HepG2 (cell line): ENCODE data around the gene NCMAP. TPM values are rescaled to one million over a fixed set of nuclear protein-coding genes. Genes with fewer than 3 reads are reported as not detected.

Source experiments
- ATAC-seq: fragments of 200-7000 bp; cut with Tn5 transposase; 3 replicates; pipeline ENCODE4 v1.9.1; 2020; ENCODE audit warnings: mild to moderate bottlenecking, moderate library complexity
- BruUV-seq: library from RNA; stranded (reverse); fragments of 400-500 nt; replicated peaks from 2 replicates; lab custom pipeline; 2021; lab: Mats Ljungman, UMichigan
- CTCF ChIA-PET: fragments of 300-600 bp; formaldehyde crosslinking; extraction: SDS; loops from one replicate; lab custom pipeline; 2021; ENCODE audit warnings: low total read pairs, inconsistent platforms, low intra/inter-chr PET ratio; lab: Yijun Ruan, JAX
- POLR2A ChIA-PET: fragments of 350-600 bp; sonication (Branson Sonifier 250); formaldehyde crosslinking; loops from one replicate; lab custom pipeline; 2020; ENCODE audit warnings: antibody characterized with exemption, inconsistent platforms; lab: Yijun Ruan, JAX
- DNase-seq: peaks from one replicate; pipeline ENCODE4 v3.0.0-alpha.2; 2015; ENCODE audit warnings: low spot score
- FAIRE-seq: peaks from 3 replicates; lab custom pipeline; 2011; peaks lifted over from hg19 to GRCh38; lab: Jason Lieb, UNC
- H2AFZ ChIP-seq: one replicate; pipeline ENCODE4 v1.6.1; 2011; ENCODE audit warnings: low read length, inconsistent platforms
- H3K27ac ChIP-seq: fragments of 300-600 bp; 3 replicates; pipeline ENCODE4 v1.8.0; 2011; ENCODE audit warnings: mixed run types, mild to moderate bottlenecking, mixed read lengths, low read length, inconsistent platforms; ENCODE audit not compliant: insufficient read depth; ENCODE audit errors: extremely low read length
- H3K27me3 ChIP-seq, 2 experiments: fragments of 200-600 bp in 1 of 2; 2 replicates in 1 of 2; 3 replicates in 1 of 2; pipeline versions ENCODE4 v1.6.0 to v1.8.0; 2011; ENCODE audit warnings: low read length in 2 of 2, mild to moderate bottlenecking in 2 of 2, moderate library complexity in 2 of 2, inconsistent platforms in 1 of 2; ENCODE audit not compliant: insufficient read depth in 2 of 2, control insufficient read depth in 1 of 2
- H3K36me3 ChIP-seq, 2 experiments: fragments of 200-600 bp in 1 of 2; replicated peaks in 1 of 2; 2 replicates in 1 of 2; 3 replicates in 1 of 2; pipeline versions ENCODE4 v1.5.1 to v1.8.0; 2011; ENCODE audit warnings: low read length in 2 of 2, inconsistent platforms in 1 of 2; ENCODE audit not compliant: insufficient read depth in 2 of 2, control insufficient read depth in 1 of 2
- H3K4me1 ChIP-seq: 2 replicates; pipeline ENCODE4 v1.5.1; 2012; ENCODE audit warnings: low read length, inconsistent platforms; ENCODE audit not compliant: insufficient read depth
- H3K4me2 ChIP-seq: 2 replicates; pipeline ENCODE4 v1.6.0; 2011; ENCODE audit warnings: low read depth, low read length, inconsistent platforms
- H3K4me3 ChIP-seq, 3 experiments: fragments of 200-600 bp in 1 of 3; sonication (generic), shearing (Covaris generic) in 1 of 3; replicated peaks in 1 of 3; 2 replicates each; pipeline ENCODE4 v1.5.1; 2011 to 2016; ENCODE audit warnings: low read length in 3 of 3, inconsistent platforms in 2 of 3, low read depth in 2 of 3, mild to moderate bottlenecking in 2 of 3, control low read depth in 1 of 3, mixed read lengths in 1 of 3; ENCODE audit not compliant: insufficient read depth in 1 of 3
- H3K79me2 ChIP-seq: one replicate; pipeline ENCODE4 v1.6.1; 2011; ENCODE audit warnings: low read length, inconsistent platforms; ENCODE audit not compliant: insufficient read depth
- H3K9ac ChIP-seq: 2 replicates; pipeline ENCODE4 v1.6.0; 2011; ENCODE audit warnings: mild to moderate bottlenecking, low read depth, low read length, inconsistent platforms; ENCODE audit not compliant: insufficient read depth
- H3K9me3 ChIP-seq: 2 replicates; pipeline ENCODE4 v1.5.1; 2012; ENCODE audit warnings: mild to moderate bottlenecking, low read length
- H4K20me1 ChIP-seq: 2 replicates; pipeline ENCODE4 v1.6.0; 2011; ENCODE audit warnings: inconsistent platforms, mild to moderate bottlenecking, low read length, moderate library complexity; ENCODE audit not compliant: insufficient read depth
- HNRNPH1 ChIP-seq: fragments of 200-400 bp; formaldehyde crosslinking; optimal IDR thresholded peaks from 2 replicates; pipeline ENCODE3; 2017; ENCODE audit warnings: mild to moderate bottlenecking, low read depth, low read length
- HNRNPK ChIP-seq: fragments of 200-400 bp; formaldehyde crosslinking; IDR thresholded peaks from 2 replicates; pipeline ENCODE4 v1.6.1; 2018; ENCODE audit warnings: low read length, low read depth, moderate library complexity, mild to moderate bottlenecking; ENCODE audit not compliant: poor library complexity, severe bottlenecking
- KAT7 ChIP-seq: IDR thresholded peaks from 2 replicates; pipeline ENCODE4 v1.6.1; 2018; ENCODE audit warnings: borderline replicate concordance, missing compliant biosample characterization
- MEIS2 ChIP-seq: sonication (generic); formaldehyde crosslinking; IDR thresholded peaks from 2 replicates; pipeline ENCODE4 v1.9.0; 2021; ENCODE audit warnings: mild to moderate bottlenecking, missing genetic modification reagents
- MTA1 ChIP-seq: sonication (generic); formaldehyde crosslinking; IDR thresholded peaks from 2 replicates; pipeline ENCODE4 v1.4.0; 2020; ENCODE audit warnings: missing genetic modification reagents, mild to moderate bottlenecking, borderline replicate concordance
- ONECUT2 ChIP-seq: sonication (generic); formaldehyde crosslinking; IDR thresholded peaks from 2 replicates; pipeline ENCODE4 v1.4.0; 2020; ENCODE audit warnings: missing genetic modification reagents
- PLRG1 ChIP-seq: fragments of 450-650 bp; conservative IDR thresholded peaks from 2 replicates; pipeline ENCODE4 v1.6.1; 2016
- STAT5B ChIP-seq: sonication (generic); formaldehyde crosslinking; IDR thresholded peaks from 2 replicates; pipeline ENCODE4 v1.4.0; 2020; ENCODE audit warnings: missing genetic modification reagents
- ZNF232 ChIP-seq: sonication (generic); formaldehyde crosslinking; IDR thresholded peaks from 2 replicates; pipeline ENCODE4 v1.4.0; 2020; ENCODE audit warnings: missing genetic modification reagents, borderline replicate concordance
- ZNF335 ChIP-seq: sonication (generic); formaldehyde crosslinking; IDR thresholded peaks from 2 replicates; pipeline ENCODE4 v1.4.0; 2020; ENCODE audit warnings: missing genetic modification reagents
- ZNF414 ChIP-seq: sonication (generic); formaldehyde crosslinking; IDR thresholded peaks from 2 replicates; pipeline ENCODE4 v1.5.0; 2020; ENCODE audit warnings: missing genetic modification reagents
- ZNF678 ChIP-seq: sonication (generic); formaldehyde crosslinking; IDR thresholded peaks from 2 replicates; pipeline ENCODE4 v1.4.0; 2020; ENCODE audit warnings: mild to moderate bottlenecking, missing genetic modification reagents
- WGBS: methylation state at CpG from one replicate; pipeline ENCODE4 v1.1.6; 2017; ENCODE audit warnings: low lambda C conversion rate; 5-methylcytosine and 5-hydroxymethylcytosine counted together
- in situ Hi-C: cut with HindIII; loops from 2 replicates; pipeline ENCODE4 v1.10.0; 2017; ENCODE audit warnings: low pct_unique_long_range_greater_than_20kb; ENCODE audit not compliant: extremely low pct_ligation_motif_present
- intact Hi-C: fragments of 100-400 bp; cut with micrococcal nuclease; formaldehyde crosslinking; loops from one replicate; pipeline ENCODE4 v1.10.0; 2022; ENCODE audit not compliant: unreplicated experiment
- polyA plus RNA-seq, 8 experiments: library from polyadenylated mRNA; depleted of rRNA in 3 of 8; stranded (reverse) in 7 of 8; unstranded in 1 of 8; fragments of >200 nt; fragmentation: Illumina TruSeq in 4 of 8; extraction: Trizol in 4 of 8; gene quantifications; 2 replicates each; pipeline versions ENCODE4 v1.2.1 to v1.2.3, GENCODE V29; 2011 to 2016; ENCODE audit warnings: low read depth in 4 of 8, missing spikeins in 1 of 8, mixed read lengths in 1 of 8; ENCODE audit not compliant: insufficient read depth in 1 of 8
- total RNA-seq, 5 experiments: library from RNA; depleted of rRNA; stranded (reverse); fragments of >200 nt; fragmentation: Illumina TruSeq; extraction: Trizol; gene quantifications; 2 replicates each; pipeline ENCODE4 v1.2.3, GENCODE V29; 2016; ENCODE audit warnings: low read depth in 1 of 5

Gene NCMAP
- total and polyA plus RNA-seq, 2 of the 13 experiments (the other 11 are each of a cell fraction or from before 2014, with no cell fraction given), result 2.7 to 20.0 TPM

- Histone ChIP-seq H3K79me2 (no peaks in the 10 kb centered on the region), H3K27me3 (peaks cover 0 to 2% of the 10 kb centered on the region in 2 experiments; a peak in 1 of 5 replicates), H3K36me3 (no peaks in the 10 kb centered on the region), H2AFZ (no peak overlapping the region), H4K20me1 (no peaks in the 10 kb centered on the region), H3K4me1 (peaks cover 36% of the 10 kb centered on the region), H3K27ac (no peak overlapping the region), H3K9me3 (no peaks in the 10 kb centered on the region), H3K4me2 (no peak overlapping the region), H3K9ac (no peak overlapping the region), H3K4me3 (no peak overlapping the region)
- ChIA-PET CTCF (no interaction called here), POLR2A (no interaction called here)
- TF ChIP-seq MEIS2 (CRISPR knock-in tag) (no peak), HNRNPK (no peak), ZNF678 (CRISPR knock-in tag) (no peak), STAT5B (CRISPR knock-in tag) (no peak), ZNF232 (CRISPR knock-in tag) (no peak), PLRG1 (no peak), MTA1 (CRISPR knock-in tag) (no peak), ZNF335 (CRISPR knock-in tag) (no peak), ONECUT2 (CRISPR knock-in tag) (no peak), KAT7 (CRISPR knock-in tag) (no peak), HNRNPH1 (no peak), ZNF414 (no peak)
- no TSS peak for BruUV-seq
- no peak for ATAC-seq
- intact Hi-C loops (no loop called here), in situ Hi-C loops (no loop called here)
- FAIRE-seq, result no peak
- no peak for DNase-seq
- WGBS, result 24% methylated on average over 5 of the region's 5 CpGs
These were observed 65.2 kb downstream of the NCMAP start for GRCh38 chr1:24621121-24621520.
